ENCODE measurements around the gene CLIP4.

- TF ChIP-seq EP300 (IDR thresholded peaks at IDR 0.05) (no peak), CTCF (IDR thresholded peaks at IDR 0.05) (no peak), HMGXB4 (CRISPR knock-in tag; IDR thresholded peaks at IDR 0.05; ENCODE audit: borderline replicate concordance) (no peak), TP53 (CRISPR knock-in tag; IDR thresholded peaks at IDR 0.05) (no peak), POLR2A (IDR thresholded peaks at IDR 0.05; ENCODE audit: low read length) (no peak), MAFK (IDR thresholded peaks at IDR 0.05; ENCODE audit: partially characterized antibody) (no peak), RNF2 (IDR thresholded peaks at IDR 0.05; ENCODE audit: borderline replicate concordance, low read depth) (no peak), MAX (IDR thresholded peaks at IDR 0.05) (no peak), CEBPB (IDR thresholded peaks at IDR 0.05) (no peak), RCOR1 (IDR thresholded peaks at IDR 0.05; ENCODE audit: low read depth, low read length) (no peak), SMC3 (IDR thresholded peaks at IDR 0.05) (no peak)
Observed at GRCh38 chr2:29159125-29159524, 43.9 kb downstream of the CLIP4 start.

Measured in A549 (cell line).